GM18858 (cell line): ENCODE results near the gene GPRIN3.
"Not testable (repeated sequence)": the region's sequence is repeated elsewhere in the genome, so short reads cannot be mapped to it uniquely, and the experiment has no call there.

Experiments
- ATAC-seq: cut with Tn5 transposase; IDR thresholded peaks from one replicate; pipeline ENCODE4 v1.9.1; 2021; ENCODE audit not compliant: unreplicated experiment

The GPRIN3 gene

GRCh38 chr4:89259301-89260028 lies 48.1 kb downstream of the GPRIN3 start:
- no peak for ATAC-seq

GRCh38 chr4:89258506-89258905 lies 49.1 kb downstream of the GPRIN3 start:
- ATAC-seq: no peak

GRCh38 chr4:89257376-89257775 lies 50.2 kb downstream of the GPRIN3 start:
- no peak for ATAC-seq

GRCh38 chr4:89256203-89256800 lies 51.3 kb downstream of the GPRIN3 start:
- ATAC-seq: no peak

GRCh38 chr4:89254847-89255246 lies 52.8 kb downstream of the GPRIN3 start:
- no peak for ATAC-seq

- ATAC-seq: not testable (repeated sequence)
These were observed 53.3 kb downstream of the GPRIN3 start for GRCh38 chr4:89254347-89254746.

- ATAC-seq: no peak
These were observed 53.7 kb downstream of the GPRIN3 start for GRCh38 chr4:89253935-89254334.

GRCh38 chr4:89253311-89253710 lies 54.3 kb downstream of the GPRIN3 start:
- no peak for ATAC-seq

- no peak for ATAC-seq
These were observed 56.2 kb downstream of the GPRIN3 start for GRCh38 chr4:89251396-89251795.

- ATAC-seq: no peak
These were observed 57.8 kb downstream of the GPRIN3 start for GRCh38 chr4:89249716-89250361.

- ATAC-seq: no peak
These were observed 58.3 kb downstream of the GPRIN3 start for GRCh38 chr4:89249313-89249712.

- no peak for ATAC-seq
These were observed 58.7 kb downstream of the GPRIN3 start for GRCh38 chr4:89248879-89249281.

GRCh38 chr4:89247951-89248350 lies 59.6 kb downstream of the GPRIN3 start:
- ATAC-seq: no peak

- no peak for ATAC-seq
These were observed 62.1 kb downstream of the GPRIN3 start for GRCh38 chr4:89245459-89245858.

- ATAC-seq: no peak
These were observed 63.8 kb downstream of the GPRIN3 start for GRCh38 chr4:89243733-89244252.

- no peak for ATAC-seq
These were observed 64.5 kb downstream of the GPRIN3 start for GRCh38 chr4:89242864-89243732.

GRCh38 chr4:89242216-89242615 lies 65.4 kb downstream of the GPRIN3 start:
- ATAC-seq: no peak

- no peak for ATAC-seq
These were observed 77.3 kb downstream of the GPRIN3 start for GRCh38 chr4:89230271-89230670.

- peak; percentile 94 for ATAC-seq
These were observed 80.7 kb downstream of the GPRIN3 start for GRCh38 chr4:89226665-89227574.

GRCh38 chr4:89222170-89222569 lies 85.4 kb downstream of the GPRIN3 start:
- ATAC-seq: no peak
